ENCODE results near the gene INCENP.

- TF ChIP-seq, protein P1, sequence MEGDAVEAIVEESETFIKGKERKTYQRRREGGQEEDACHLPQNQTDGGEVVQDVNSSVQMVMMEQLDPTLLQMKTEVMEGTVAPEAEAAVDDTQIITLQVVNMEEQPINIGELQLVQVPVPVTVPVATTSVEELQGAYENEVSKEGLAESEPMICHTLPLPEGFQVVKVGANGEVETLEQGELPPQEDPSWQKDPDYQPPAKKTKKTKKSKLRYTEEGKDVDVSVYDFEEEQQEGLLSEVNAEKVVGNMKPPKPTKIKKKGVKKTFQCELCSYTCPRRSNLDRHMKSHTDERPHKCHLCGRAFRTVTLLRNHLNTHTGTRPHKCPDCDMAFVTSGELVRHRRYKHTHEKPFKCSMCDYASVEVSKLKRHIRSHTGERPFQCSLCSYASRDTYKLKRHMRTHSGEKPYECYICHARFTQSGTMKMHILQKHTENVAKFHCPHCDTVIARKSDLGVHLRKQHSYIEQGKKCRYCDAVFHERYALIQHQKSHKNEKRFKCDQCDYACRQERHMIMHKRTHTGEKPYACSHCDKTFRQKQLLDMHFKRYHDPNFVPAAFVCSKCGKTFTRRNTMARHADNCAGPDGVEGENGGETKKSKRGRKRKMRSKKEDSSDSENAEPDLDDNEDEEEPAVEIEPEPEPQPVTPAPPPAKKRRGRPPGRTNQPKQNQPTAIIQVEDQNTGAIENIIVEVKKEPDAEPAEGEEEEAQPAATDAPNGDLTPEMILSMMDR (optimal IDR thresholded peaks at IDR 0.05 in 1 of 3, IDR thresholded peaks at IDR 0.05 in 1 of 3, conservative IDR thresholded peaks at IDR 0.05 in 1 of 3; ENCODE audit: extremely low read depth in 1 of 3, insufficient read depth in 2 of 3, low read length in 3 of 3), result no peak
- TF ChIP-seq EZH2 (IDR thresholded peaks at IDR 0.05; ENCODE audit: low read length), result no peak
Measured at GRCh38 chr11:62132689-62133293, 9.0 kb downstream of the INCENP start.

Data from keratinocyte (primary cell).